Neural crest cell (in vitro differentiated cells): ENCODE measurements around the gene HSD3B7. TPM values are rescaled to one million over a fixed set of nuclear protein-coding genes. Genes with fewer than 3 reads are reported as not detected.

Experiments used
- DNase-seq: peaks from one replicate; pipeline ENCODE4 v3.0.0; 2021; ENCODE audit warnings: low read depth, mixed read lengths, low spot score
- H3K27ac Mint-ChIP-seq: one replicate; pipeline ENCODE4 v1.8.0; 2021; ENCODE audit warnings: mild to moderate bottlenecking, mixed read lengths; ENCODE audit not compliant: unreplicated experiment
- H3K27me3 Mint-ChIP-seq: 2 replicates; pipeline ENCODE4 v1.8.0; 2021; ENCODE audit warnings: low read depth, mild to moderate bottlenecking, mixed read lengths
- H3K36me3 Mint-ChIP-seq: 2 replicates; pipeline ENCODE4 v1.8.0; 2021; ENCODE audit warnings: low read depth, mild to moderate bottlenecking, mixed read lengths
- H3K4me1 Mint-ChIP-seq: 2 replicates; pipeline ENCODE4 v1.8.0; 2021; ENCODE audit warnings: mixed read lengths
- H3K4me3 Mint-ChIP-seq: one replicate; pipeline ENCODE4 v1.8.0; 2021; ENCODE audit warnings: mild to moderate bottlenecking, mixed read lengths
- H3K9me3 Mint-ChIP-seq: 2 replicates; pipeline ENCODE4 v1.8.0; 2021; ENCODE audit warnings: mixed read lengths
- CTCF ChIP-seq: fragments of 200-600 bp; sonication (generic); conservative IDR thresholded peaks from 2 replicates; pipeline ENCODE4 v1.5.0; 2021; ENCODE audit warnings: antibody characterized with exemption, mild to moderate bottlenecking
- total RNA-seq: library from RNA; stranded (reverse); gene quantifications from 2 replicates; pipeline ENCODE4 v1.2.1, GENCODE V29; 2021

The HSD3B7 gene
- total RNA-seq, 1 donor from 2014 or later, result 1.9 TPM

- Mint-ChIP-seq H3K9me3 (no peaks in the 10 kb centered on the region), H3K36me3 (peaks cover 13% of the 10 kb centered on the region)
- no peak for TF ChIP-seq CTCF
These were observed 40.7 kb upstream of the HSD3B7 start for GRCh38 chr16:30944352-30944751.

GRCh38 chr16:30946671-30947540 lies 38.1 kb upstream of the HSD3B7 start:
- Mint-ChIP-seq H3K4me3 (peak overlapping the region; percentile 74), H3K4me1 (peaks cover 26% of the 10 kb centered on the region), H3K36me3 (peaks cover 13% of the 10 kb centered on the region), H3K27me3 (no peaks in the 10 kb centered on the region), H3K9me3 (no peaks in the 10 kb centered on the region), H3K27ac (no peak overlapping the region)
- no peak for TF ChIP-seq CTCF
- DNase-seq, result no peak

More at GRCh38 chr16:30944352-30944751, 40.7 kb upstream of the HSD3B7 start:
- peaks cover 20% of the 10 kb centered on the region for H3K4me1 Mint-ChIP-seq
- DNase-seq, result no peak
- no peaks in the 10 kb centered on the region for H3K27me3 Mint-ChIP-seq
- no peak overlapping the region for H3K4me3 Mint-ChIP-seq
- H3K27ac Mint-ChIP-seq, result no peak overlapping the region

GRCh38 chr16:30947541-30947858 lies 37.5 kb upstream of the HSD3B7 start:
- peaks cover 23% of the 10 kb centered on the region for H3K4me1 Mint-ChIP-seq
- peak overlapping the region; percentile 94 for H3K4me3 Mint-ChIP-seq
- peaks cover 13% of the 10 kb centered on the region for H3K36me3 Mint-ChIP-seq
- no peaks in the 10 kb centered on the region for H3K27me3 Mint-ChIP-seq
- TF ChIP-seq CTCF, result no peak
- no peak for DNase-seq
- H3K9me3 Mint-ChIP-seq, result no peaks in the 10 kb centered on the region
- H3K27ac Mint-ChIP-seq, result peak overlapping the region; percentile 98

GRCh38 chr16:30947859-30948666 lies 36.9 kb upstream of the HSD3B7 start:
- H3K9me3 Mint-ChIP-seq, result no peaks in the 10 kb centered on the region
- TF ChIP-seq CTCF, result no peak
- peaks cover 13% of the 10 kb centered on the region for H3K36me3 Mint-ChIP-seq
- peak overlapping the region; percentile 94 for H3K4me3 Mint-ChIP-seq
- H3K4me1 Mint-ChIP-seq, result peaks cover 23% of the 10 kb centered on the region
- no peaks in the 10 kb centered on the region for H3K27me3 Mint-ChIP-seq
- DNase-seq, result peak; percentile 91
- peak overlapping the region; percentile 98 for H3K27ac Mint-ChIP-seq

- no peak for TF ChIP-seq CTCF
- Mint-ChIP-seq H3K9me3 (no peaks in the 10 kb centered on the region), H3K4me1 (peaks cover 29% of the 10 kb centered on the region), H3K27ac (peak within 1 kb of the TSS; percentile 98), H3K36me3 (peaks cover 9% of the 10 kb centered on the region), H3K27me3 (peaks cover 3% of the 10 kb centered on the region), H3K4me3 (peak within 1 kb of the TSS; percentile 94)
- peak; percentile 60 for DNase-seq
These were observed 36.0 kb upstream of the HSD3B7 start, which contains the start of gene ORAI3 for GRCh38 chr16:30948667-30949649. Gene ORAI3, plus strand, starts transcription at chr16:30949068. Its CDS starts 222 bp downstream, at chr16:30949290.
